ENCODE measurements around the gene CAMK2D. TPM values are rescaled to one million over a fixed set of nuclear protein-coding genes. Genes with fewer than 3 reads are reported as not detected.

Gene CAMK2D
- total RNA-seq, 1 experiment from 2014 or later: 27.6 TPM

DNA sequence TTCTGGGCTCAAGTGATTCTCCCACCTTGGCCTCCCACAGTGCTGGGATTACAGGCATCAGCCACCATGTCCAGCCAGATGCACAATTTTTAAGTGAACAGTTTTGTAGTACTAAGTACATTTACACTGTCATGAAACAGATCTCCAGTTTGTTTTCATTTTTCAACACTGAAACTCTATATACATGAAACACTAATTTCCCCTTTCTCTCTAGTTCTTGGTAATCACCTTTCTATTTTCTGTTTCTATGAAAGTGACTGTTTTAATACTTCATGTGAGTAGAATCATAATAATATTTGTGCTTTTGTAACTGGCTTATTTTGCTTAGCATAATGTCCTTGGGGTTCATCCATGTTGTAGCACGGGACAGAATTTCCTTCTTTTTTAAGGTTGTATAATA lies 237.4 kb downstream of the CAMK2D start:
- DNase-seq (ENCODE audit: low spot score): no peak

- DNase-seq (ENCODE audit: low spot score): no peak
Measured at GRCh38 chr4:113522433-113522832, 239.1 kb downstream of the CAMK2D start.

- no peak for DNase-seq (ENCODE audit: low spot score)
Measured at GRCh38 chr4:113513382-113513781, 248.2 kb downstream of the CAMK2D start.

DNA sequence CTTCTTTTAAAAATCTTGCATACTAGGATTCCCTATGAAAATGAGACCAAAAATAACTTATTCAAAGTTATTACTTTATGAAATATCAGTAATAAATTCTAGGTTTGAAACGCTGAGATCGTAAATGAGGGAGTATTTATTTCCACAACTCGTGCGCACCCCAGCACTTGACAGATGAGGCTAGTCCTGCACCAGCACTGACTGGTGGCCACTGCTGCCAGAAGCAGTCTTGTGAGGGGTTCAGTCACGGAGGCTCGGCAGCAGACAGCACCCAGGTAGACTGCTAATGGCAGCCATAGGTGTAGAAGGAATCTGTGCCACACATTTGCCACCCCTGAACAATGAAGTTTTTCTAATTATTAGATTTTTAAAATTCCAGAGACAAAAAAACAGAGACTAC lies 248.7 kb downstream of the CAMK2D start:
- no peak for DNase-seq (ENCODE audit: low spot score)

DNA sequence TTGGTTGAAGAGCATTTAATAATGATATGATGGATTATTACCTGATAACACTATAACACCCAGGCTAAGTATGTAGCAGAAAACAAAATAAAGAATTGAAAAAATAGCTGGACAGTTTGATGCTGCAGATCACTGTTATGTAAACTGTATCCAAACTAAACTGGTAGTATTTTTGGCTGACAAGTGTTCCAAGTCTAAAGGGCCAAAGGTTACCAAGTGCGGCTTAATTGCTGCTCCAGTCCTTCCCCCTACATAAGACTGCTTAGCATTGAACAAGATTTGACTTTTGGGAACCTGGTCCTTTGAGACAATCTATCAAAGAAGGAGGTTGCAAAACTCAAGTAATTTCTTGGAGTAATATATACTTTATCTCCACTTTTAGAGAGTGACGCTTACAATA lies 249.6 kb downstream of the CAMK2D start:
- no peak for DNase-seq (ENCODE audit: low spot score)

GRCh38 chr4:113509851-113510250 lies 251.7 kb downstream of the CAMK2D start:
- no peak for DNase-seq (ENCODE audit: low spot score)

DNA sequence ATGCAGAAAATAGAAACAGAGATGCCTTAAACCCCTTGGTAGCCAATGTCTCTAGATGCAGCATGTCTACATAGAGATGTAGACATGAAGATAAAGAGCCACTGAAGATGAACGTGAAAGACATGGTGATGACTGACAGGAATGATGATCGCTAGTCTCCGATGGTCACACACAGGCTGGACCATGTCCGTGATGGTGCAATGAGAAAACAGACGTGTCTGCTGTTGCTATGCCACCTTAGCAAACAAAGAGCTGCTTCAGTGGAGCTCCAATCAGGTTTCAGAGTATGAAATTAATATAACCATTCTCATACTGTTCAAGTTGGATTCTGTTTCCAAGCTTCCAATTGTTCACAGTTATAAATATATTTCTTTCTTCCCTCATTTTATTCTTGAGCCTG lies 256.5 kb downstream of the CAMK2D start:
- no peak for DNase-seq (ENCODE audit: low spot score)

DNA sequence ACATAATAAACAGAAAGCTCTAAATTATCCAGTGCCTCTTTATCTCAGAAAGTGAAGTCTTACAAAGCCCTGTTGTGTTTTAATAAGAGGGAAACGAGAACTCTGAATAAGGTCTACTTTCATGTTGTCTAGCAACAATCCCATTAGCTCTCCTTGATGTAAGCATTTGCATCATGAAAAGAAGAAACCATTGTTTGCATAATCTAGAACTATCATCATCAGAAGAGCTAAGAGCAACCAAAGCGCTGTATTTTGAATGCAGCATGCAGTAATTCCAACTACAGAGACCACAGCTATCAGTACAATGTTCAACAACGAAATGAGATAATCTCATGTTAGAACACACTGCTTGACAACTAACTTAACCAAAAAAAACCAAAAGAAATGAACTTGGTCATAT lies 257.1 kb downstream of the CAMK2D start:
- no peak for DNase-seq (ENCODE audit: low spot score)

DNA sequence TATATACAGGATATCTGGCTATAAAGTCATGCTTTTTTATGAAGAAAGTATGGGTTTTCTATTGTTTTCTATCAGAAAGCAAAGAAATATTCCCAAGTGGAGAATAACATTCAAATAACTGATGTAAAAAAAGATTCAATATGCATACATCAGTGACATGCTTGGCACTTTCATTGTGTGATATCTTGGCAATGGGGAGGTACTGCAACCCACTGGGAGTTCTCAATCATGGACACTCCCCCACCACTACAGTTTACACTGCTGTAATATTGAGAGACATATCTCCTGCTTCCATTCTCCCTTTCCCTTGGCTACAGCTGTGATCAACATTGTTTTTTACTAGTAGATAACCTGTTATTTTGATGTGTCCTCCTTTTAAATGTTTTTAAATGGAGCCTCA lies 257.8 kb downstream of the CAMK2D start:
- no peak for DNase-seq (ENCODE audit: low spot score)

DNA sequence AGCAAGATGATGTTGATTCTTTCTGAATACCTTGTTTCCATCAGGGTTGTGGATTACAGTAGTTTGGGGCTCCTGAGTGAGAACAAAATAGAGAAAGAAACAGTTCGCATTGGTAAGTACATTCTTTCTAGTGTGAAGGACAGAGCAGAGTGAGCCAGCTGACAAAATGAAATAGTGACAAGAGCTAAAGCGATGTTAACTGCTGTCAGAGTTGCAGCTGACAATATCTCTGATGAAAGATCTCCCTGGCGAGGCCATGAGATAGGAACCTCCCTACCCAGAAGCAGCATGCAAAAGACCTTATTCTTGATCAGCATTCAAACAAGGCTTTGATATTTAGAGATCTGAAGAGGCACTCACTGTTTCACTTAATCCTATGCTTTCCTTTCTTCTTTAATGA lies 258.6 kb downstream of the CAMK2D start:
- DNase-seq (ENCODE audit: low spot score): no peak

- no peak for DNase-seq (ENCODE audit: low spot score)
Measured at GRCh38 chr4:113502476-113502875, 259.1 kb downstream of the CAMK2D start.

DNA sequence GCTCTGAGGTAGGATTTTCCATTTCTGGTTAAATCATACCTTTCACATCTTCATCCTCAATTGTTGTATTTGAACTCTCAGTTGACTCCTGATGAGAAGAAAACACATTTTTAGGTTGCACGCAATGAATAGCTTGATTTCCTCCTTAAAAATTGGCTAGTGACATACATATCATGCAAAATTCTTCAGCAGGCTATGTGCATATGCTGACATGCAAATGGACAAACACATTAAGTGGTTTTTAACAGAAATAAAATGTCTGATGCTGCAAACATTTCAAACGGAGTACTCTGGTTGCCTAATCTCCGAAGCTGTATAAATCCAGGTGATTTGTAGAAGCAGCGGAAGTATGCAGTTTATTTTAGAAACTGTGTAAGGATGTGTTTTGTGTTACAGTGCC lies 261.1 kb downstream of the CAMK2D start:
- DNase-seq (ENCODE audit: low spot score): no peak

DNA sequence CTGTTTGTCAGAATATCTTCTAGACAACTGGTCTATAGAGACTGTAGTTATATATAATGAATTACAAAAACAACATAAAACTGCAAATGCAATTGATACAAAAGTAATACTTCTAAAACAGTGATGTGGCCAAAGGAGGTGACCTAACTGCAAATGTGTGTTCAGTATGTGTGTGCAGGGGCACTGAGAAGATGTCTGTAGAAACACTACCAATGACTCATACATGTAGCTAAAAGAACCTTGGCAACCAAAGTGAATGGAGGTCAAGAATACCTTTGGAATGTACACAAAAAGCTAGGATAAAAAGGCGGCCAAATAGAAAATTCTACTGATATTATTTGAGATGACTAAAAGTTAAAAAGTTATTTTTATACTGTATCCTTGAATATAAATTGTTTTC lies 261.8 kb downstream of the CAMK2D start:
- DNase-seq (ENCODE audit: low spot score): no peak

DNA sequence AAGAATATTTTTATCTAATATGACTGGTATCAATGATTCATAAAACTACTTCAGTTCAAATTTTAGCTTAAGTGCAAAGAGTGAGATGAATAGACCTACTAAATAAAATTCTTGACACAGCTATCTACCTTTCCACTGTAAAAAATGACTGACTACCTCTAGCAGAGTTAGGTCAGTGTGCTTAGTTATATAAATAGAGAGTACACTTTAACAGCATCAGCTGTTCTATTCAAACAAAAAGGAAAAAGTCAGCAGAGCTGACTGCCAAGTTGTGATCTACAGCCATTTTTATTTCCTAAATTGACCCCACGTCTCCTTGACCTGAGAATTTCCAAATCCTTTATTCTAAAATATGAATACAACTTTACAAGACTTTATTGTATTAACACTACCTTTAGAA lies 262.4 kb downstream of the CAMK2D start:
- no peak for DNase-seq (ENCODE audit: low spot score)

- no peak for DNase-seq (ENCODE audit: low spot score)
Measured at GRCh38 chr4:113497154-113497884, 264.2 kb downstream of the CAMK2D start.

GRCh38 chr4:113496698-113497097 lies 264.8 kb downstream of the CAMK2D start:
- DNase-seq (ENCODE audit: low spot score): no peak

DNA sequence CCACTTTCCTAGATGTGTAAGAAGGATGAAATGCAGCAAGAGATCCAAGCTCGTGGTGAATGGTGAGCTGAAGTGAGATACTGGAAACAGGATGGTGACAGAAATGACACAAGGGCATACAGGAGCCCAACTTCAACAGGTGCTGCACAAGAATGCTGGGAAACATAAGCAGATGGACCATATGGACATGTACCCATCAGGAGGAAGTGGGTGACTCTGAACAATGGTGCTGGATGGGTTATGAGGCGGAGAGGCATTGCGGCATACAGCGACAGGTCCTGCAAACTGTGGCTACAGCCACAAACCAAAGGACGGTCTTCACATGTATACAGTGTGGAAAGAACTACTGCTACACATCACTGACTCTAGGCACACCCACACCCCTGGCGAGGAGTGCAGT lies 265.7 kb downstream of the CAMK2D start:
- DNase-seq (ENCODE audit: low spot score): no peak

DNA sequence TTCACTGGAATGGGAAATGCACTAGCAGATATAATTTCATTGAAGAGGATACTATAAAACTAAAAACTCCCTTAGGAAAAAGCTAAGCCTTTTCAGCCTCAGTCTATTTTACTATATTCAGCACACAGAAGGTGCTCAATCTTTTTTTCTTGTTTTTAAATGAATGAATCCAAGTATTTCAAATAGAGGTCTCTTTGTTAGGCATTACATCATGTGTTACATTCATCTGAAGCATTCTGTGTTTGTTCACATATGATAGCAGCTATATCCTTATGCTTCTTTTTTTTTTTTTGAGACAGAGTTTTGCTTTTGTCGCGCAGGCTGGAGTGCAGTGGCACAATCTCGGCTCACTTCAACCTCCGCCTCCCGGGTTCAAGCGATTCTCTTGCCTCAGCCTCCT lies 278.4 kb downstream of the CAMK2D start:
- no peak for DNase-seq (ENCODE audit: low spot score)

DNA sequence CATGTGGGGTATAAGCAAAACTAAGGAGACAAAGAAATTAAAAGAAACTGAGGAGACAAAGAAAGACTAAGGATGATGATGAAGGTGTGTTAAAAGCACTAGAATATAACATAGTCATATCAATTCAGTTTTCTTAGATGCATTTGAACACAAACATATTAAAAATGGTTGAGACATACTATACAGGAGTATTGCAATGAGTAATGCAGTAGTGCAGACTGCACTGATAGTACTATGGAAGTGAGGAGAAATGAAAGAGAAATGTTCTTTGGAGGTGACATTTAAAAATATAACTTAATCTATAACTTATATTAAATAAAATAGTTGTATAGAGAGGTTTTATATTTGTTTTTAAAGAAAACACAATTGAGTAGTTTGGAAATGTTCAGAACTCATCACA lies 279.2 kb downstream of the CAMK2D start:
- DNase-seq (ENCODE audit: low spot score): no peak

DNA sequence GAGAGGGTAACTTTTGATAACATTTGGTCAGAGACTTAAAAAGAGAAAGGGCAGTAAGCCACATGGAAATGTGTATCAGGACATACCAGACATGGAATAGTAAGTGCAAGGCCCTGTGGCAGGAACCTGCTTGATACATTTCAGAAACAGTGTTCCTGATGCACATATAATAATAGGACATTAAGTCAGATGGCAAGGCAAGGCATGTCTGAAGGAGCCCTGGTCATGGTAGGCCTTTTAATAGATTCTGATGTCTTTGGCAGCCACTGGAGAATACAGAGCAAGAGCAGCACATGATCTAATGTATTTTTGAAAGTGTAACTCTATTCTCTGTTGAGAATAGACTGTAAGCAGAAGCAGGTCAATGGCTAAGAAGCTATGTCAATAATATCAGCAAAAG lies 279.7 kb downstream of the CAMK2D start:
- no peak for DNase-seq (ENCODE audit: low spot score)

GRCh38 chr4:113480109-113480508 lies 281.4 kb downstream of the CAMK2D start:
- no peak for DNase-seq (ENCODE audit: low spot score)

DNA sequence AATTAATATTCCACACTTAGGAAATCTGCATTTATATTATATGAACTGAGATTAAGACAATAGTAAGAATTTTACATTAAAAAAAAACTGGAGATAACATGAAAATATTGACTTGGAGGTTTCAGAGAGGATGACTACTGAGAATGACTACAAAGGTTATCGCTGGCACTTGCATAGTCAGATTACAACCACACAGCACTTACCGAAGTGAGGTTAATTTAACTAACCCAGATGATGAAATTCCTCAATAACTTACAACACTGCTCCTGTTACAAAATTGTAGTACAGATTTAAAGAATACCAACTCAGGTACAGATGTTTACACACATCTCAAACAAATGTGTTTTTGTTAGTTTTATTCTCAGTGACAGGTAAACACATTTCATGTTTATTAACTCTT lies 283.5 kb downstream of the CAMK2D start:
- DNase-seq (ENCODE audit: low spot score): peak; percentile 7

DNA sequence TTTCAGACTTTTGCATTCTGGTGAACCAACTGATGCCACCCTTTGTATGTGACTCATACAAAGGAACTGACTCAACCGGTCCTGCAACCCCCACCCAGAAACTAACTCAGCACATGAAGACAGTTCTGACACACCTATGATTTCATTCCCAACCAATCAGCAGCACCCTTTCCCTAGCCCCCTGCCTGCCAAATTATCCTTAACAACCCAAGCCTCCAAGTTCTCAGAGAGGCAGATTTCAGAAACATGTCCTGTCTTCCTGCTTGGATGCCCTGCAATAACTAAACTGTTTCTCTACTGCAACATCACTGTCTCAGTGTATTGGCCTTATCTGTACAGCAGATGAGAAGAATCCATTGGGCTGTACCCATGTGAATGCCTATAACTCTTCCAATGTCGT lies 284.7 kb downstream of the CAMK2D start:
- no peak for DNase-seq (ENCODE audit: low spot score)

GRCh38 chr4:113474017-113474416 lies 287.5 kb downstream of the CAMK2D start:
- DNase-seq (ENCODE audit: low spot score): peak; percentile 7
